Cardiac atrium fibroblast (primary cell): ENCODE results near the gene AKR1C8. TPM values are rescaled to one million over a fixed set of nuclear protein-coding genes. Genes with fewer than 3 reads are reported as not detected.

Experiments
- total RNA-seq: library from RNA; depleted of rRNA; stranded (reverse); fragments of >200 nt; gene quantifications from 2 replicates; pipeline ENCODE4 v1.2.3, GENCODE V29; 2015

AKR1C8 gene
- total RNA-seq, result not detected in 2 replicates

GRCh38 chr10:5184987-5185775, at the start of gene AKR1C8:
AKR1C8 (minus strand) TSS chr10:5185150; CDS start chr10:5185104, 46 bp downstream.

GRCh38 chr10:5196702-5197113, 11.8 kb upstream of the AKR1C8 start, which contains the start of gene AKR1C4:
AKR1C4 (plus strand) TSS chr10:5196837; CDS start chr10:5196868, 31 bp downstream.

Other genes starting within 250 kb of the AKR1C8 start
- 48.6 and 92.2 TPM in 2 replicates for gene AKR1C1, start 221.7 kb downstream of the AKR1C8 start, total RNA-seq
- 26.4 and 32.3 TPM in 2 replicates for gene AKR1C2, start 181.3 kb downstream of the AKR1C8 start, total RNA-seq
- 82.9 and 86.2 TPM in 2 replicates for gene AKR1C3, start 90.7 kb downstream of the AKR1C8 start, total RNA-seq
- gene AKR1C4, start 11.7 kb upstream of the AKR1C8 start, total RNA-seq, result not detected in 2 replicates
- gene UCN3, start 179.8 kb upstream of the AKR1C8 start, total RNA-seq, result not detected in 2 replicates
- not detected in 2 replicates for gene TUBAL3, start 219.7 kb upstream of the AKR1C8 start, total RNA-seq
- 7.8 and 10.7 TPM in 2 replicates for gene NET1, start 227.4 kb upstream of the AKR1C8 start, total RNA-seq